Right lobe of liver (tissue), 4 donors: ENCODE data around the gene C2orf80.

ENCODE experiments used
- POLR2A ChIP-seq: fragments of 450-650 bp; IDR thresholded peaks from one replicate; pipeline ENCODE4 v1.6.1; 2017; ENCODE audit warnings: antibody characterized with exemption, mild to moderate bottlenecking
- TF ChIP-seq, protein P1 (sequence below), 4 donors: fragments of 200-600 bp in 3 of 4; fragments of 450-650 bp in 1 of 4; IDR thresholded peaks; one replicate each; pipeline versions ENCODE4 v1.5.1 to v1.8.0; 2016 to 2022; ENCODE audit warnings: antibody characterized with exemption in 4 of 4, mild to moderate bottlenecking in 2 of 4
- donor health status: DM: no; HTN: no; CAD: no.
- donor health status: DM: no; HTN: no; CAD: no.
- donor health status: DM: no; HTN: yes; CAD: no.

DNA sequence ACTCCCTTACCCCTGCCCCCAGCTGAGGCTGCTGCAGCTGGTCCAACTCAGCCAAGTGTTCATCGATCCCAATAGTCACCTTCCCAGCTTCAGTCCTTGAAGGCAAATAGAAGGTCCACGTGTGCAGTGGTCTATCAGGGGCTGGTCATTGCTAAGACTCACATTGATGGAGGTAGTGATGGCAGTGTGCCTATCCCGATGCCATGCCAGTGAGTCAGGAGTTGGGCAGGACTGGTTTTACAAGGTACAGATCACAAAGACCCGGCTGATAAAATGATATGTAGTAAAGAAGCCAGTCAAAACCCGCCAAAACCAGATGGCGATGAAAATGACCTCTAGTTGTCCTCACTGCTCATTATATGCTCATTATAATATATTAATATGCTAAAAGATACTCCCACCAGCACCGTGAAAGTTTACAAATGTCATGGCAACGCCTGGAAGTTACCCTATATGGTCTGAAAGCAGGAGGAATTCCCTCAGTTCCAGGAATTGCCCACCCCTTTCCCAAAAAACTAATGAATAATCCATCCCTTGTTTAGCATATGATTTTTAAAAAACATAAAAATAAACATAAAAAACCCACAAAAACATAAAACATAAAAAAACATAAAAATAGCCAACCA lies 2.9 kb upstream of the C2orf80 start:
- TF ChIP-seq, protein P1, sequence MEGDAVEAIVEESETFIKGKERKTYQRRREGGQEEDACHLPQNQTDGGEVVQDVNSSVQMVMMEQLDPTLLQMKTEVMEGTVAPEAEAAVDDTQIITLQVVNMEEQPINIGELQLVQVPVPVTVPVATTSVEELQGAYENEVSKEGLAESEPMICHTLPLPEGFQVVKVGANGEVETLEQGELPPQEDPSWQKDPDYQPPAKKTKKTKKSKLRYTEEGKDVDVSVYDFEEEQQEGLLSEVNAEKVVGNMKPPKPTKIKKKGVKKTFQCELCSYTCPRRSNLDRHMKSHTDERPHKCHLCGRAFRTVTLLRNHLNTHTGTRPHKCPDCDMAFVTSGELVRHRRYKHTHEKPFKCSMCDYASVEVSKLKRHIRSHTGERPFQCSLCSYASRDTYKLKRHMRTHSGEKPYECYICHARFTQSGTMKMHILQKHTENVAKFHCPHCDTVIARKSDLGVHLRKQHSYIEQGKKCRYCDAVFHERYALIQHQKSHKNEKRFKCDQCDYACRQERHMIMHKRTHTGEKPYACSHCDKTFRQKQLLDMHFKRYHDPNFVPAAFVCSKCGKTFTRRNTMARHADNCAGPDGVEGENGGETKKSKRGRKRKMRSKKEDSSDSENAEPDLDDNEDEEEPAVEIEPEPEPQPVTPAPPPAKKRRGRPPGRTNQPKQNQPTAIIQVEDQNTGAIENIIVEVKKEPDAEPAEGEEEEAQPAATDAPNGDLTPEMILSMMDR (IDR thresholded peaks at IDR 0.05), result no peak
- TF ChIP-seq POLR2A, result no peak
